ENCODE data around the gene STEEP1.

GRCh38 chrX:119573840-119574393 is 8.7 kb upstream of the STEEP1 start:
- TF ChIP-seq CTCF (IDR thresholded peaks at IDR 0.05) (no peak), POLR2AphosphoS5 (IDR thresholded peaks at IDR 0.05) (no peak), EP300 (IDR thresholded peaks at IDR 0.05) (no peak)
